GM19351 (cell line): ENCODE measurements around the gene PPP2R3A.
"Not testable (repeated sequence)": the region's sequence is repeated elsewhere in the genome, so short reads cannot be mapped to it uniquely, and the experiment has no call there.

Experiments used
- ATAC-seq: cut with Tn5 transposase; IDR thresholded peaks from one replicate; pipeline ENCODE4 v1.9.1; 2021; ENCODE audit warnings: mild to moderate bottlenecking, moderate library complexity; ENCODE audit not compliant: unreplicated experiment

PPP2R3A gene, protein sequence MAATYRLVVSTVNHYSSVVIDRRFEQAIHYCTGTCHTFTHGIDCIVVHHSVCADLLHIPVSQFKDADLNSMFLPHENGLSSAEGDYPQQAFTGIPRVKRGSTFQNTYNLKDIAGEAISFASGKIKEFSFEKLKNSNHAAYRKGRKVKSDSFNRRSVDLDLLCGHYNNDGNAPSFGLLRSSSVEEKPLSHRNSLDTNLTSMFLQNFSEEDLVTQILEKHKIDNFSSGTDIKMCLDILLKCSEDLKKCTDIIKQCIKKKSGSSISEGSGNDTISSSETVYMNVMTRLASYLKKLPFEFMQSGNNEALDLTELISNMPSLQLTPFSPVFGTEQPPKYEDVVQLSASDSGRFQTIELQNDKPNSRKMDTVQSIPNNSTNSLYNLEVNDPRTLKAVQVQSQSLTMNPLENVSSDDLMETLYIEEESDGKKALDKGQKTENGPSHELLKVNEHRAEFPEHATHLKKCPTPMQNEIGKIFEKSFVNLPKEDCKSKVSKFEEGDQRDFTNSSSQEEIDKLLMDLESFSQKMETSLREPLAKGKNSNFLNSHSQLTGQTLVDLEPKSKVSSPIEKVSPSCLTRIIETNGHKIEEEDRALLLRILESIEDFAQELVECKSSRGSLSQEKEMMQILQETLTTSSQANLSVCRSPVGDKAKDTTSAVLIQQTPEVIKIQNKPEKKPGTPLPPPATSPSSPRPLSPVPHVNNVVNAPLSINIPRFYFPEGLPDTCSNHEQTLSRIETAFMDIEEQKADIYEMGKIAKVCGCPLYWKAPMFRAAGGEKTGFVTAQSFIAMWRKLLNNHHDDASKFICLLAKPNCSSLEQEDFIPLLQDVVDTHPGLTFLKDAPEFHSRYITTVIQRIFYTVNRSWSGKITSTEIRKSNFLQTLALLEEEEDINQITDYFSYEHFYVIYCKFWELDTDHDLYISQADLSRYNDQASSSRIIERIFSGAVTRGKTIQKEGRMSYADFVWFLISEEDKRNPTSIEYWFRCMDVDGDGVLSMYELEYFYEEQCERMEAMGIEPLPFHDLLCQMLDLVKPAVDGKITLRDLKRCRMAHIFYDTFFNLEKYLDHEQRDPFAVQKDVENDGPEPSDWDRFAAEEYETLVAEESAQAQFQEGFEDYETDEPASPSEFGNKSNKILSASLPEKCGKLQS (N-terminal part only)

DNA sequence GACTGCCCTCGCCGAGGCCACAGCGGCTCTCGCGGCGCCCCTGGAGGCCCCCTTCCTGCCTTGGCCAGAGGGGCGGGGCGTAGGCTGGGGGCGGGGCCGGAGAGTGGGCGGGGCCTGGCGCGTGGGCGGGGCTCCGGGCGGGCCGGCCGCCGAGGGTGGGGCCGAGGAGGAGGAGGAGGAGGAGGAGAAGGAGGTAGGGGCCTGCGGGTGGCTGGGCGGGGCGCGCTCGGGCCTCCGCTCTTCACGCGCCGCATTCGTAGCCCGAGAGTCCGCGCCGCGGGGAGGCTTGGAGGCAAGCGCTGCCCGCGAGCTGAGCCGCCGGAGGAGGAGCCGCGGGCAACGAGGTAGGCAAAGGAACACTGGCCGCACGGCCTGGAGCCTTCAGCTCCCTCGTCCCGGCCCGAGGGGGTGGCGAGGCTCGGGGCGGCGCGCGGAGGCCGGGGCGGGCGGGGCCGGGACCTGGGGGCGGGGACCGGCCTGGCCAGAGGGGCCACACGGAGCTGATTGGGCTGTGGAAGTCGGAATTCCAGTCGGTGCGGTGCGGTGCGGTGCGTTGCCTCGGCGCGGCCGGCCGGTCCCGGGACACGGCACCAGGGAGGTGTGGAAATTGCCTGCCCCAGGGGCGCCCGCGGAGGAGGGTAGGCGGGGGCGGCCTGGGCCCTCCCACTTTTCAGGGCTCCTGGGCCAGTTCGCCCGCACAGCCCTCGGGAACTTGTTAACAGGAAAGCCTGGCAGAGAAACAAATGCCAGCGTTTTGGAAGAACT, at the start of gene PPP2R3A:
PPP2R3A (plus strand) TSS at position 223 of the 765 bp plus-strand sequence. CDS start 35,771 bp downstream, outside the sequence.
- peak; percentile 80 for ATAC-seq

DNA sequence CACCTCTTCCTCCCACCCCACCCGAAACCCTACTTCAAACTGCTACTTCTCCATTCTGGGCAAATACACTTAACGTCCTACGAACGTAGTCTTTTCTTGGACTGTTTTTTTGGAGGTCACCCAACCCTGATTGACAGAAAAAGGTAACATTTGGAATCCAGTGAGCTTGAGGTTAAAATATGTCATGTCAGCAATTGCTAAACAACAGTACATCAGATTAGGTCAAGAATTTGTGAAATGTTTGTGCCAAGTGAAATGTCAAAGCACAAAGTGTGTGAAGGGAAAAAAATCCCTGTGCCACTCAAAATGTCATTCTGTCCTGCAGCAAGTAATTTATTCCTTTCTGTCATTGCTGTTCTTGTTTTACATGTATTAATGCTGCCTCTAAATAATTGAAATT, 49.2 kb upstream of the PPP2R3A start:
- ATAC-seq: no peak

DNA sequence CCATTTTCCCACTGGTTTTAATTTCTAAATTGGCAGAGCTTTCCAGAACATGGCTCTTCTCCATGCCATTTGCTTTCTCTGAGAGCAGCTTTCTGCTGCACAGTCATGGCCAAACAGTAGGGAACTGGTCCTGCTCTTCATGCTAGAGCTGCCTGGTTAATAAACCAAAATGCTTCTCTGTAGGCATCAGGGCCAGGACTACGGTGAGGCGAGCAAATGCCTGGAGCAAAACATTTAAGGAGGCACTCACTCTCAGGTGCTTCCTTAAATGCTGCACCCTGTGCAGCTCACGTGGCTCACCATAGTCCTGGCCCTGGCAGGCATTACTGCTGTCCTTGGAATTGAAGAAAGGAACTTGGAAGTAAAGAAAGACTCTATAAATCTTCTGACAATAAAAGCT, 48.5 kb upstream of the PPP2R3A start:
- no peak for ATAC-seq

GRCh38 chr3:135917927-135918597, 47.5 kb upstream of the PPP2R3A start:
- no peak for ATAC-seq

GRCh38 chr3:135918600-135918999, 46.9 kb upstream of the PPP2R3A start:
- ATAC-seq: no peak

- no peak for ATAC-seq
Measured at GRCh38 chr3:135920275-135920674, 45.3 kb upstream of the PPP2R3A start.

DNA sequence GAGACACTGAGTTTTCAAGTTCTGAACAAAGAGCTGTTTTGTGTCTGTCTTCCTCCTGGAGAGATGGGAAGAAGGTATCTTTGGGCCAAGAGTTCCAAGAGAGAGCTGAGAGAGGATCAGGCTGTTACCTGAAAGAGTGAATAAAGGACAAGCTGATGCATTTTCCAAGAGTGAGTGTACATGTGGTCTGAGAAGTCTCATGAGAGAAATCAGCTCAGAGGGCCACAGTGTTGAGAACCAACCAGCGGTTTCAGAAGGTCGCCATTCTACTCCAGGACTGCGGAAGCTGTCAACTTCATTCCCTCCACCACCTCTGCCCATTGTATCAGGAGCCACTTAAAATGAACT, 42.7 kb upstream of the PPP2R3A start:
- ATAC-seq: no peak

- ATAC-seq: no peak
Measured at GRCh38 chr3:135924506-135924905, 41.0 kb upstream of the PPP2R3A start.

DNA sequence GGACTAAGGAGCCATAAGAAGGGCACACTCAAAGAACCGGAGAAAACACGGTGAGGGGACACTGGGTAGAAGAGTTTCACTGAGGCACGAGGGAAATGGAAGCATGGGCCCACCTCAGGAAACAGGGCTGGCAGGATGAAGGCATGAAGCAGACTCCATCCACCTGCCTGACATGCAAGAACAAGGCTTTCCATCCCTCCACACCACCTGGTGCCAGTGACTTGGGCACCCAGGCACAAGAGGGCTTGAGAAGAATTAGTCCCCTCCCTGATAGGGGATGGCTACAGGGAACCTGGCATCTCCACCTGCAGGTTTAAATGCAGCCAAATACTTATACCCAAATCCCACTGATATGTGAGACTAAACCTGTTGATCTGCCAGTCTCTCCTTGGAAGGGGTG, 38.9 kb upstream of the PPP2R3A start:
- no peak for ATAC-seq

DNA sequence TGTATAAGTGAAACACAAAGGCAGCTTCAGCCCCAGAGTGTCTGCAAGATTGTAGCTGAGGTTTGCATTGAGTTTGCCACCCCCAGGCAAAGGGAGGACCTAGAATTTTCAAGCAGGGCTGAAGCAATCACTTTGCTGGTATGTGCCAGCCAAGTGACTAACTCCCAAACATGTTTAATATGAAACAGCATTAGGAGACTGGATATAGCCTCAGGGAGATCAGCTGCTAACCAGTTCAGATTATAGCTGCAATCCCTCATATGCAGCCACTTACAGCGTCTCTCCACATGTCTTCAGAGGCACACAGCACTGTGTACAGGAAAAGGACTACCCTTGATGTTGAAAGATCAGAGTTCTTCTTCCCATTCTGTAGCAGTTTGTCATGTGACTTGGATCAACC, 38.4 kb upstream of the PPP2R3A start:
- ATAC-seq: no peak

- ATAC-seq: no peak
Measured at GRCh38 chr3:135929670-135930069, 35.9 kb upstream of the PPP2R3A start.

- ATAC-seq: no peak
Measured at GRCh38 chr3:135930255-135930654, 35.3 kb upstream of the PPP2R3A start.

GRCh38 chr3:135935171-135935570, 30.4 kb upstream of the PPP2R3A start:
- ATAC-seq: not testable (repeated sequence)

- not testable (repeated sequence) for ATAC-seq
Measured at GRCh38 chr3:135937766-135938165, 27.8 kb upstream of the PPP2R3A start.

DNA sequence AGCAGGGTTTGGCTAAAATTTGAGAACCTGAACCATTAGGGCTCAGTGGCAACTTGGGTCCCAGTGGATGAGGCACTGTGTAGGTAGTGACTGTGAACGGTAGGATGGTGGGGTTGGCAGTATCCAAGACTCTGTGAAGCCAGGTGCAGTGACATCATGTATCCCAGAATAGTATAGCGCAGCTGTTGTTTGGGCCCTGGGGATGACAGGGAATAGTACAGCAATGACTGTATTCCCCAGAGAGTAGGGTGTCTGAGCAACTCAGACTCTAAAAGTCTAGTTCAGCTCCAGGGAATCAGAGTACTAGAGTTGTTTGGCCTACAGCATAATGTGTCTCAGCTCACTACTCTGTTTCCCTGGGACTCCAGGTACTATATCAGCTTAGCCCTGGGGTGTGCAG, 20.7 kb upstream of the PPP2R3A start:
- no peak for ATAC-seq

DNA sequence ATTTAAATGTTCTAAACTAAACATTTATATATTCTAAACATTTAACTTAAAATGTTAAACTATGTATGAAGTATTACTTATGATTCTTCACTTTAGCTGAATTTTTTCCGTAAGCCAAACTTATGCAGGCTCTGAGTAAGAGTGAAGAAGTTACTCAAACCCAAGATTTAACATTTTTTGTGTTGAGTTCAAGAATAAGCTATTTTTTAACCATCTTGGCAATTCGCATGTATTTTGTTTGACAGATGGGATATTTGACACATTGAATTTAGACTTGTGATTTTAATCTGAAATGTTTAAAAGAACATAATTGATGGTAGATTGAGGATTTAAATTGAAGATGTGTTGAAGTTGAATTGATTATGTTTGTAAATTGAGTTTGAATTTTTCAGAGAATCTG, 14.6 kb upstream of the PPP2R3A start:
- ATAC-seq: no peak

DNA sequence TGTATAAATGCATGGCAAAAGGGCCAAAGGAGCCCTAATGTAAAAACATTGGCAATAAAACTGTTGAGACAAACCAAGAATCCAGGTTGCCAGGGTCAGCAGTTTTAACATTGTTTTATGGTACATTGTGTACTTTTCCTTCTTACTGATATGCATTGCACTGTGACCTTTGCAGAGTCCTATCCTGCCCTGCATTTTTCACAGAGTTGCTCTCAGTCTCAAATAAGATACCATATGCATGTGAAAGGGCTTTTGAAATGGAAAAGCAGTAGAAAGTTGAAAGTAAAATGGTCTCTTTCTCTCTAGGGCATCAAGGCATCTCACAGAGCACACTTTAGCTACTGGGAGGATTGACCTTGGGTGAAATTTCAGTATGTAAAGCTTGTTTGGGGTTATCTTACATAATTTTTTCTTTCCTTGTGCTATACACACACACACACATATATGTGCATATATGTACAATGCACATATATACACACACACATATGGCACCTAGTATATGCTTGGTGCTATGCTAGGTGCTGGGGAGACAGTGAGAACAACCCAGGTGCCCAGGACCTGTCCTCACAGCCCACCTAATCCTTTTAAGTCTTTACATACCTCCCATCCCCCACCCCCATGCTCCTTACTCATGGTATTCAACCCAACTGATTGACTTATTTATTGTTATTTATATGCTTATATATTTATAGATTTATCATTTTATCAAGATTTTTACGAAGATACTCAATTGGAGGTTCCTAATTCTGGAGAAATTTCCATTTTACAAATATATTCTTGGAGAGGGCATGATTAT, 1.2 kb upstream of the PPP2R3A start:
- no peak for ATAC-seq

DNA sequence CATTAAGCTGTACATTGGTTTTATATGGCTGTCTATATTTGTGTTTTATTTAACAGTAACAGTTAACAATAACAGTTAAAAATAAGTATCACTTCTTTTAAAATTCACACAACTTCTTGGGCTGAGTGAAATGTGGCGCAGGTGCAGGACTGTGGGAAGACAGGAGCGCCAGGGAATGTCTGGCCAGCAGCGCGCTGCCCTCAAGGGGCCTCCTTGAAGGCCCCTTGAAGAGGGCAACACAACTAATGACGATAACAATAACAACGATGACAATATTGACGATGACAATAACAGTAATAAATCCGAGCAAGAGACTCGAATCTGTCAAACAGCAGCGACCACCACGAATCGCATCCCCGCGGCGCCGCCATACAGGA, 411 bp upstream of the PPP2R3A start:
- no peak for ATAC-seq

- peak; percentile 8 for ATAC-seq
Measured at GRCh38 chr3:135966271-135966961, 888 bp downstream of the PPP2R3A start.
